Measurements from ENCODE around the gene PROZ.

GRCh38 chr13:113147206-113147605 is 11.2 kb upstream of the PROZ start:
- TF ChIP-seq CTCF (IDR thresholded peaks at IDR 0.05) (no peak), POLR2A (IDR thresholded peaks at IDR 0.05) (no peak)
